ENCODE results near the gene ECHS1.
"Not testable (repeated sequence)": the region's sequence is repeated elsewhere in the genome, so short reads cannot be mapped to it uniquely, and the experiment has no call there.

Gene ECHS1

GRCh38 chr10:133337370-133337725, 35.8 kb downstream of the ECHS1 start:
- DNase-seq = no peak

GRCh38 chr10:133336577-133337369, 36.4 kb downstream of the ECHS1 start, which contains the start of gene CALY:
Gene CALY (minus strand): TSS chr10:133336896. CDS start chr10:133328989, 7,907 bp downstream.
- no peak for DNase-seq

- no peak for DNase-seq
Observed at GRCh38 chr10:133336118-133336576, 37.0 kb downstream of the ECHS1 start.

GRCh38 chr10:133335246-133336117, 37.7 kb downstream of the ECHS1 start:
- no peak for DNase-seq

GRCh38 chr10:133334503-133335245, 38.5 kb downstream of the ECHS1 start:
- DNase-seq = no peak

- DNase-seq = no peak
Observed at GRCh38 chr10:133332936-133333699, 40.0 kb downstream of the ECHS1 start.

GRCh38 chr10:133329491-133330202, 43.5 kb downstream of the ECHS1 start:
- peak; percentile 51 for DNase-seq

GRCh38 chr10:133328358-133329343, 44.5 kb downstream of the ECHS1 start:
- DNase-seq = no peak

- DNase-seq = no peak
Observed at GRCh38 chr10:133327651-133328357, 45.4 kb downstream of the ECHS1 start.

GRCh38 chr10:133326745-133327650, 46.2 kb downstream of the ECHS1 start:
- no peak for DNase-seq

GRCh38 chr10:133326223-133326551, 47.0 kb downstream of the ECHS1 start:
- DNase-seq = no peak

- DNase-seq = no peak
Observed at GRCh38 chr10:133325440-133326222, 47.5 kb downstream of the ECHS1 start.

GRCh38 chr10:133324857-133325260, 48.3 kb downstream of the ECHS1 start:
- DNase-seq = no peak

- peak; percentile 70 for DNase-seq
Observed at GRCh38 chr10:133324198-133324792, 48.9 kb downstream of the ECHS1 start.

GRCh38 chr10:133322064-133322709, 51.0 kb downstream of the ECHS1 start:
- DNase-seq = not testable (repeated sequence)

- not testable (repeated sequence) for DNase-seq
Observed at GRCh38 chr10:133320852-133321422, 52.2 kb downstream of the ECHS1 start.

All from NCI-H774 (cell line).